GM12878 (cell line): ENCODE results near the gene NPR1. TPM values are rescaled to one million over a fixed set of nuclear protein-coding genes. Genes with fewer than 3 reads are reported as not detected.

ENCODE experiments used
- BCLAF1 ChIP-seq: fragments of 450-650 bp; IDR thresholded peaks from 2 replicates; pipeline ENCODE4 v1.6.1; 2017; ENCODE audit warnings: antibody characterized with exemption, mild to moderate bottlenecking, moderate library complexity
- BHLHE40 ChIP-seq, 2 experiments: fragments of 450-650 bp in 1 of 2; IDR thresholded peaks; 2 replicates each; pipeline ENCODE4 v1.6.1; 2011 to 2017; ENCODE audit warnings: low read depth in 2 of 2, borderline replicate concordance in 1 of 2, improper control_type of control experiment in 1 of 2, low read length in 1 of 2, mild to moderate bottlenecking in 1 of 2
- BMI1 ChIP-seq: fragments of 450-650 bp; IDR thresholded peaks from 2 replicates; pipeline ENCODE4 v1.6.1; 2016; ENCODE audit warnings: mild to moderate bottlenecking, moderate library complexity, borderline replicate concordance
- DPF2 ChIP-seq: fragments of 450-650 bp; IDR thresholded peaks from 2 replicates; pipeline ENCODE4 v1.6.1; 2017; ENCODE audit warnings: mild to moderate bottlenecking
- ELK1 ChIP-seq: IDR thresholded peaks from 2 replicates; pipeline ENCODE4 v1.6.1; 2012; ENCODE audit warnings: low read depth, low read length, improper control_type of control experiment
- HDAC2 ChIP-seq: fragments of 200-600 bp; sonication (generic); IDR thresholded peaks from 2 replicates; pipeline ENCODE4 v1.6.1; 2017
- JUND ChIP-seq: IDR thresholded peaks from 2 replicates; pipeline ENCODE4 v1.6.1; 2012; ENCODE audit warnings: low read depth, mild to moderate bottlenecking, low read length, improper control_type of control experiment, moderate library complexity
- MLLT1 ChIP-seq: fragments of 450-650 bp; IDR thresholded peaks from 2 replicates; pipeline ENCODE4 v1.6.1; 2016; ENCODE audit warnings: mild to moderate bottlenecking
- NFYB ChIP-seq: IDR thresholded peaks from 2 replicates; pipeline ENCODE4 v1.6.1; 2011; ENCODE audit warnings: low read depth, mild to moderate bottlenecking, low read length, improper control_type of control experiment, moderate library complexity; ENCODE audit not compliant: insufficient read depth
- STAT1 ChIP-seq: fragments of 450-650 bp; conservative IDR thresholded peaks from 2 replicates; pipeline ENCODE4 v1.6.1; 2014; ENCODE audit warnings: antibody characterized with exemption, mild to moderate bottlenecking
- SUPT20H ChIP-seq: IDR thresholded peaks from 2 replicates; pipeline ENCODE4 v1.6.1; 2011; ENCODE audit warnings: low read depth, mild to moderate bottlenecking, low read length, moderate library complexity, borderline replicate concordance; ENCODE audit not compliant: control insufficient read depth
- TAF1 ChIP-seq: IDR thresholded peaks from 2 replicates; pipeline ENCODE4 v1.6.1; 2011; ENCODE audit warnings: mild to moderate bottlenecking, low read depth, low read length, borderline replicate concordance
- YBX1 ChIP-seq: fragments of 450-650 bp; IDR thresholded peaks from 2 replicates; pipeline ENCODE4 v1.6.1; 2016; ENCODE audit warnings: antibody characterized with exemption
- ZBTB33 ChIP-seq: fragments of 450-650 bp; IDR thresholded peaks from 2 replicates; pipeline ENCODE4 v1.6.1; 2017; ENCODE audit warnings: mild to moderate bottlenecking
- ZBTB40 ChIP-seq: fragments of 450-650 bp; IDR thresholded peaks from 2 replicates; pipeline ENCODE4 v1.6.1; 2016; ENCODE audit warnings: mild to moderate bottlenecking, moderate library complexity, borderline replicate concordance
- ZNF24 ChIP-seq: fragments of 450-650 bp; IDR thresholded peaks from 2 replicates; pipeline ENCODE4 v1.6.1; 2017; ENCODE audit warnings: antibody characterized with exemption, mild to moderate bottlenecking
- ZSCAN29 ChIP-seq: fragments of 450-650 bp; IDR thresholded peaks from 2 replicates; pipeline ENCODE4 v1.6.1; 2017; ENCODE audit warnings: mild to moderate bottlenecking, moderate library complexity
- polyA plus RNA-seq, 11 experiments: library from polyadenylated mRNA; depleted of rRNA in 4 of 11; unstranded in 6 of 11; stranded (reverse) in 5 of 11; fragments of >200 nt; fragmentation: Nextera tagmentation in 4 of 11; fragmentation: Illumina TruSeq in 1 of 11; extraction: Ambion mirVana in 4 of 11; extraction: Trizol in 1 of 11; gene quantifications; 1 replicate in 1 of 11; 2 replicates in 10 of 11; pipeline versions ENCODE4 v1.2.1 to v1.2.3, GENCODE V29; 2011 to 2016; ENCODE audit warnings: inconsistent platforms in 2 of 11, missing spikeins in 2 of 11, low read depth in 1 of 11
- total RNA-seq, 4 experiments: library from RNA; depleted of rRNA in 3 of 4; stranded (reverse); fragments of >200 nt in 3 of 4; fragmentation: Illumina TruSeq in 1 of 4; extraction: Trizol in 1 of 4; gene quantifications; 2 replicates each; pipeline versions ENCODE4 v1.2.1 to v1.2.3, GENCODE V29; 2013 to 2021

NPR1 gene
- total and polyA plus RNA-seq, 10 of the 15 experiments (the other 5 are each of a cell fraction or from before 2014, with no cell fraction given) = 0.09 to 2.1 (median 0.28) TPM; not detected in 1

GRCh38 chr1:153658400-153659174 is 19.9 kb upstream of the NPR1 start, which contains the start of gene SNAPIN (continued):
- TF ChIP-seq BCLAF1 (no peak), ZNF24 (no peak), BMI1 (no peak), ZBTB33 (no peak), BHLHE40 (IDR thresholded peaks at IDR 0.05; ENCODE audit: borderline replicate concordance in 1 of 2, low read depth in 2 of 2, low read length in 1 of 2) (peak; percentile 34 to 82; a peak in 3 of 4 replicates), HDAC2 (no peak), ELK1 (peak; percentile 60; the same call in 1 of the 2 replicates), DPF2 (0 out of 2 replicates have a peak, but pooled peaks have one; percentile 16), TAF1 (peak; percentile 67; the same call in 1 of the 2 replicates), ZSCAN29 (no peak), SUPT20H (no peak), MLLT1 (0 out of 2 replicates have a peak, but pooled peaks have one; percentile 65), STAT1 (no peak), ZBTB40 (peak; percentile 59; the same call in 1 of the 2 replicates), YBX1 (no peak), NFYB (no peak), JUND (no peak)
